Hematopoietic multipotent progenitor cell (in vitro differentiated cells): ENCODE results near the gene RCAN2. TPM values are rescaled to one million over a fixed set of nuclear protein-coding genes. Genes with fewer than 3 reads are reported as not detected.

Experiments used
- DNase-seq, 3 donors: peaks; one replicate each; pipeline ENCODE4 v3.0.0-alpha.2; 2011 to 2015; ENCODE audit warnings: low read depth in 2 of 3, low spot score in 2 of 3
- total RNA-seq: library from RNA; depleted of rRNA; stranded (reverse); fragments of >200 nt; gene quantifications from one replicate; pipeline ENCODE4 v1.2.3, GENCODE V29; 2012

RCAN2 gene
- total RNA-seq, 1 donor, result under 0.01 TPM

- no peak for DNase-seq
These were observed 186.0 kb downstream of the RCAN2 start for GRCh38 chr6:46305236-46305635.

DNA sequence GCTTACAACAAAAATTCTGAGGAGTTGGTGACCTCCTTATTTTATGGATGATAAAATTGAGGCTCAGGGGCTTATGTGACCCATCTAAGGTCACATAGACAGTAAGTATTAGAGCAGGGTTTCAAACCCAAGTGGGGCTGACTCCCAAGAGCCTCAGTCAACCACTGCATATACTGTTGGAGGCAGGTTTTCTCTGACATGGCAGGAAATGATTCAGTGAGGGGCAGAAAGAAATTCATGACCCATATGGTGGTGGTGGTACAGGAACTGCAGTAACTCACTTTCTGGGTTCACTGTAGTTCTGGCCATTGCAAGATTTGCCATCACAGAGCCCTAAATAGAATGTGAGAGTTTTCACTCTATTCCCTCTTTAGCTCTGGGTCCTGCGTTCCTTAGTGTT, 188.4 kb downstream of the RCAN2 start:
- DNase-seq, result no peak

DNA sequence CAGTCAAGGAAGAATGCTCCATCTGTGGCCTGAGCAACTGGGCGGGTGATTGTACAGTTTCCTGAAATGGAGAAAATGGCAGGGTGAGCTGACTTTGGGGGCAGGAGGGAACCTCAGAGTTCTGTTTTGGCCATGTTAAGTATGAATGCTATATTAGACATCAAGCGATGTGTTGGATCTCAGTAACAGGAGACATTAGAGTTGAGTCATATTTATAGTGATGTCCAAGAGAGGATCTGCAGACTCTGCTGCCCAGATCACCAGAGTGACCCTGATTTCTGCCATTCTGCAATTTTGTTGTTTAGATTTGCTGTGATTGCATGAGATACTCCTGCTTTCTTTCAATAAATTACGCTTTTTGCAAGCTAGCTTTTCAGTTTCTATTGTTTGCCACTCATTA, 189.1 kb downstream of the RCAN2 start:
- DNase-seq, result no peak

DNA sequence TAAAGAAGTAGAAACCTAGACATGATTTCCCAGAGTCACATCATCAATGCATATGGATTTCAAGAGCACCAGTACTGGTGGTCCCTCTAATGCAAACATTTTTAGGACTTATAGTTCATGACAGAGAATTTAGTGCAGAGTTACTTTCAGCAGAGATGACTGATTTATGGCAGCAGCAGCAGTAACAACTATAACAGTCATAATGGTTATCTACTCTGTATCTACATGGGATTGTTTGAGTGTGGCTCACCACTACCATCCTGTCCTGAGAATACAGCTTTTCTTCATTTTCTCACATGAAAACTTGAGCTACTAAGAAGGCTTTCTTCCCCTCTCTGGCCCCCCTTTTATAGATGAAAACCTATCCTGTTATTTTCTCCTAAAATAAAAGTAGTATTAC, 192.0 kb downstream of the RCAN2 start:
- DNase-seq, result peak in 1 of 3 donors; percentile 31

DNA sequence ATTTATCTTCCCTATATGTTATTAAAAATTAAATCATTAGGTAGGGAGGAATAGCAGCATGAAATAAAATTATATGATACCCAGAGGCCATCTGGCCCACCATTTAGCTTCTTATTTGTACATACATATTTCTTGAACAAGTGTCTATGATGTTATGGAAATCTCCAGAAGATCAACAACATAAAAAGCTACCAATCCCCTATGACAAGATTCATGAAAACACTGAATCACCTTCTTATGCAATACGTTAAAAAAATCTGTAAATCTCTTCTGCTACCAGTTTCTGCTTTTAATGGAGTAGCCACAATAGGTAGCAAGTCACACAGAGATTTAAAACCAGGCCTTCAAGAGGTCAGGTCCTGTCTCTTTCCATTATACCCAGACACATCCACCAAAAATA, 194.7 kb downstream of the RCAN2 start:
- no peak for DNase-seq

DNA sequence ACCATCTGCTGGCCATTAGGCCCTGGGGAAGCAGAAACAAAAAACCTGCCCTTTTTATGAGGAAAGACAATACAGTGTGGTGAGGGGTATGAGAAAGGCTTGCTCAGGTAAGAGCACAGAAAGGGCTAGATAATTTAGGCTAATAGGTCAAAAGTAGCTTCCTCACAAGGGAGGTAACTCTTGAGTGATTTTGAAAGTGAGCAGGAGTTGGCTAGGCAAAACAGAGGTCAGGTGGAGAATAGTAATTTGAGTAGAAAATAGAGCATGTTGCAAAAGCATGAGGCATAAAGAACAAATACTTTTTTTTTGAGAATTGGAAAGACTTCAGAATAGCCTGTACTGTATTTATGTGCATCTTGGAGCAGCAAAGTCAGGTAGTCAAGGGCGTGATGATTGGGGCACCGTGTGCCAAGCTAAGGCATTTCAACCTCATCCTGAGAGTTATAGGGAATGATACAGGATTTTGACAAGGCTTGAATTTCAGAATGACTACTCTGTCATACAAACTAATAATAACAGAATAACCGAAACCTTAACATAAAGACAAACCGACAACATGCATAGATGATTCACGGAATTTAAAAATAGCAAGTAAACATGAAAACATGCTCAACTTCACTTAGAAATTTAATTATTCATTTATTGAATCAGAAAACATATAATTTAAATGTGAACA, 197.5 kb downstream of the RCAN2 start:
- DNase-seq, result no peak

GRCh38 chr6:46291880-46292279, 199.4 kb downstream of the RCAN2 start:
- DNase-seq, result no peak

GRCh38 chr6:46291275-46291633, 200.0 kb downstream of the RCAN2 start:
- DNase-seq, result no peak

- DNase-seq, result peak in 1 of 3 donors; percentile 20
These were observed 200.6 kb downstream of the RCAN2 start for GRCh38 chr6:46290421-46291274.

DNA sequence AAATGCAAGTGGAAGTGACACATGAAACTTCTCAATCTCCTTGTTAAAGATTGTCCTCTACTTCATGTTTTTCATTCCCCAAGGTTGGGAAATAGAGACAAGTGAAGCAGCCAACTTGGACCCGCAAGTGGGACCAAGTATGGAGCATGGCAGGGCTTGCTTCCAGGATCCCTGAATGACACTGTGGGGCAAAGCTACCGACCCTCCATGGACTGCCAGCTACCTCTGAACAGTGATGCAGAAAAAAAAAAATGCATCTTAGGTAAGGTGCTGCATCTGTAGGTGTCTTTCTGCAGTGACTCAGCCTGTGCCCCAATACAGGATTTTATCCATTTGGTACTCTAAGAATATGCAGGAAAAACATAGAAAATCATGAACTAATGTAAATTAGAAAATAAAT, 201.4 kb downstream of the RCAN2 start:
- DNase-seq, result no peak

DNA sequence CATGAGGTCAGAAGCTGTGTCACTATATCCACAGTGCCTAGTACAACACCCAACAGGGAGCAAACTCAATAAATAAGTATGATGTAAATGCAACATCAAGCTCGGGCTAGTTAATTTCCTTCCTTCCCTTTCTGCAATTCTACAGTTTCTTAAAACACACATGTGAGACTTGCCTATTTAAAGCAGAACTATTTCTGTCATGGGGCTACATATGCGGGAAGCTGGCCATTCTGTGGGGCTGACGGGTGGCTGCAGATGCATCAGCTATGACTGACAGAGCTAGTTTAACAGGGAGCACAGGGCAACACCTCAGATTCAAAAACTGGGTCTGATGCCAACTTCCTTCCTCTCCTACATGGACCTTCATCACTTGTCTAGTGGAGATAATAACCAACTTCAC, 202.4 kb downstream of the RCAN2 start:
- peak in 1 of 3 donors; percentile 48 for DNase-seq

DNA sequence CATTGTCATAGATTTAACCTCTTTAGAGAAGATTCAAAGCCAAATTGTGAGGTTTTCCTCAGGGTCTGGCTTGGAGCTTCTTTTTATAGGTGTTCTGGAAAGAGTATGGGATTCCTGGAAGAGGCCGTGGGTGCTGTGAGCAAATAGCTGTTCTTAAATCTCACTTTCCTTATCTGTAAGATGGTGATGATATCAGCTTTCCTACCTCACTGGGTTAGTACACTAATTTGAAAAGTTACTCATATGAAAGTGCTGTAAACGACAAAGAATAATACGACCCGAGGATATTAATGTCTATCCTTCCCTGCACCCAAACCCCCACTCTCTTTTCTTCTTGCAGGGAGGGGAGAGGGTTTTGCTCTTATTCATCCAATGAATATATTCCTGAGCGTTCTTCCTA, 203.6 kb downstream of the RCAN2 start:
- no peak for DNase-seq

- DNase-seq, result no peak
These were observed 204.2 kb downstream of the RCAN2 start for GRCh38 chr6:46287043-46287442.

GRCh38 chr6:46284475-46284874, 206.8 kb downstream of the RCAN2 start:
- DNase-seq, result no peak

DNA sequence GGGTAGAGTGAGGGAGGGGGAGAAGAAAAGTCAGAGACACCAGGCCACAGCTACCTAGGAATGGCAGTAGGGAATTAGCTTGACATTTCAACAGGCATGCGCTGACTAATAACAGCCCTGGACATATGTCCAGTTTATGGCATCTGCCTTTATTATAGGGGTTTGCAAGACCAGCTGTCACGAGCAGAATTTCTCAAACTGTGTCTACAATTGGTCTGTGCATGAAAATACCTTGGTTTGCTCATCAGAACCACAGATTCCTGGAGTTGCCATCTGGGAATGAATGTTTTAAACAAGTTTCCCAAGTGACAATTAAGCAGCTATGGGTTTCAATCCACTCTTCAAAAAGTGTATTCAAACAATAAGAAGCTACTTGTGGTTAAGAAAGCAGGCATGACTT, 210.1 kb downstream of the RCAN2 start:
- no peak for DNase-seq

DNA sequence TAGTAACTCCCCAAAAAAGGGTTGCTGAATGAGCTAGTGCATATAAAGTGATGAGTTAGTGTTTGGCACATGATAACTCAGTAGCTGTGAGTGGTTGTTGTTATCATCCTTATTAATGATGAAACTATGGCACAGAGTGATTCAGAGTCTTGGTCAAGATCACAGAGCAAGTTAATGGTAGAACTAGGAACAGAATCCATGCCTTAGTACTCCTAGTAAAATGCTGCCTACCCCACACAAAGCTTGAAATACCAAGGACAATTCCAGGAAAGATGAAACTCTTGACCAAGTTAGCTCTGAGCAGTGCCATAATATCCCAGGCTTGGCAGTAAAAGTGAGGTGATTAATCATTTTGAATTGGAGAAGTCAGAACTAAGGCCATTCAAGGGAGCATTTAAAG, 211.4 kb downstream of the RCAN2 start:
- DNase-seq, result no peak

DNA sequence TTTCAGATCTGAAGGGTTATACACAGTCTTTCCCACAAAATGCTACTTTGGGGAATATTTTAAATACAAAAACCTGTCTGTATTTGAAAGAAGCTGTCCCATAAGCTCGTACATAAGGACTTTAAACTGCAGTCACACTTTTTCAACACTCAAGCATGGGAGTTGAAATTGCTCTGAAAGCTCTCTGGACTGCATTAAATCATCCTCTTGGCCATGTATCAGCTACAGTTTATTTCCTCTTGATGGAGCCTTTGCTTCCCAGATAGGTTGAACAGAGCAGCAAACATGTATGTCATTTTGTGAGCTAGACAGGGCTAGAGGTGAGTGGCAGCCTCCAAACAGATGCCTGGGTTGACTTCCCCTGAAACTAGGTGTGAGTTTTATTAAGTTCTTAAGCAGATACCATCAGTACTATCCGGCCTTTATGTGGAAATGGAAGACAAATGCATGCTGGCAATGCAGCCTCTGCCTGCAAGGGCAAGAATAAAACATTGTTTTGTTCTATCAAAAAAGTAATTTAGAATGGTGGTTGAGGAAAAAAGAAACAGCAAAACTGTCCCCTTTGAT, 214.6 kb downstream of the RCAN2 start:
- no peak for DNase-seq

DNA sequence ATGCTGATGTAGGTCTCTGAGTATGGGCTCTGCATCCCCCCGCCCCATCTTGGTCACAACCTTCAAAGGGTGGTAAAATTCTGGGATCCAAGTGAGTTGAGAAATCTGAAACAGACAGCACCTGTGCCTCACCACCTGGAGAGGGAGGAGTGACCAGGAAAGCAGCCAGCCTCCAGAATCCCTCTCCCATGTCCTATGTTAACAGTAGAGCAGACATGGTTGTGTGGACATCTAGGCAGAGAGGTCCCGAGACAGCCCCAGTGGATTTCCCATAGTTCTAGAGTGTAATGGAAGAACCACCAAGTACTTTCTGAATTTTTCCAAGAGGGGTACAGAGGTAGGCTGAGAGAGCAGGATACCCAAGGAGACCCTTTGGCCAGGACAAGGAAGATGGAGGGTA, 216.7 kb downstream of the RCAN2 start:
- DNase-seq, result no peak

- DNase-seq, result peak in 2 of 3 donors; percentile 69 to 89
These were observed 217.3 kb downstream of the RCAN2 start for GRCh38 chr6:46273911-46274310.

GRCh38 chr6:46271728-46272127, 219.5 kb downstream of the RCAN2 start:
- DNase-seq, result no peak

DNA sequence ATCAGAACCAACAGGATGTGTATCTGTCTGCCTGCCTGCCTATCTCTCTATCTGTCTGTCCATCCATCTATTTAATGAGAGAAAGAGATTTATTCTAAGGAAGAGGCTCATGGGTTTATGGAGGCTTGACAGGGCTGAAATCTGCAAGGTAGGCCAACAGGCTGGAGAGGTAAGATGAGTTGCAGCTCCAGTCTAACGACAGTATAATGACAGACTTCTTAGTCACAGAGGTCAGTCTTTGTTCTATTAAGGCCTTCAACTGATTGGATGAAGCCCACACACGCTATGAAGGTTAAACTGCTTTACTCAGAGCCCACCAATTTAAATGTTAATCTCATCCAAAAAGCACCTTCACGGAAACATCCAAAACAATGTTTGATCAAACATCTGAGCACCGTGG, 220.1 kb downstream of the RCAN2 start:
- no peak for DNase-seq

- no peak for DNase-seq
These were observed 220.9 kb downstream of the RCAN2 start for GRCh38 chr6:46270336-46270735.
